GM23338 (cell line): Measurements from ENCODE around the gene APPBP2. TPM values are rescaled to one million over a fixed set of nuclear protein-coding genes. Genes with fewer than 3 reads are reported as not detected.

Experiments
- ATAC-seq: fragments of 200-7000 bp; cut with Tn5 transposase; 3 replicates; pipeline ENCODE4 v1.9.1; 2020
- DNase-seq: peaks from one replicate; pipeline ENCODE4 v3.0.0-alpha.2; 2015; ENCODE audit warnings: low spot score
- H2AFZ ChIP-seq: fragments of 200-600 bp; sonication (generic); 2 replicates; pipeline ENCODE4 v1.8.0; 2016; ENCODE audit warnings: antibody characterized with exemption, mild to moderate bottlenecking, moderate library complexity
- H3F3A ChIP-seq: fragments of 200-600 bp; sonication (generic); replicated peaks from 2 replicates; pipeline ENCODE4 v1.8.0; 2017; ENCODE audit warnings: antibody characterized with exemption, mixed run types, low read depth
- H3K27ac ChIP-seq: fragments of 200-600 bp; sonication (generic); 2 replicates; pipeline ENCODE4 v1.6.1; 2016; ENCODE audit warnings: low read depth
- H3K27me3 ChIP-seq: fragments of 200-600 bp; sonication (generic); 2 replicates; pipeline ENCODE4 v1.8.0; 2016; ENCODE audit warnings: mild to moderate bottlenecking, mixed run types, moderate library complexity; ENCODE audit not compliant: insufficient read depth
- H3K36me3 ChIP-seq: fragments of 200-600 bp; sonication (generic); 2 replicates; pipeline ENCODE4 v1.8.0; 2016; ENCODE audit warnings: mild to moderate bottlenecking; ENCODE audit not compliant: insufficient read depth
- H3K4me1 ChIP-seq: fragments of 200-600 bp; sonication (generic); 2 replicates; pipeline ENCODE4 v1.8.0; 2016; ENCODE audit warnings: mild to moderate bottlenecking, moderate library complexity; ENCODE audit not compliant: insufficient read depth
- H3K4me2 ChIP-seq: fragments of 200-600 bp; sonication (generic); 2 replicates; pipeline ENCODE4 v1.7.1; 2017; ENCODE audit warnings: mixed run types
- H3K4me3 ChIP-seq: fragments of 200-600 bp; sonication (generic); 2 replicates; pipeline ENCODE4 v1.6.1; 2016; ENCODE audit warnings: mixed run types
- H3K79me2 ChIP-seq: fragments of 200-600 bp; sonication (generic); replicated peaks from 2 replicates; pipeline ENCODE4 v1.8.0; 2017; ENCODE audit warnings: mild to moderate bottlenecking; ENCODE audit not compliant: insufficient read depth
- H3K9me2 ChIP-seq: fragments of 200-600 bp; sonication (generic); 2 replicates; pipeline ENCODE4 v1.8.0; 2017; ENCODE audit not compliant: insufficient read depth
- H4K20me1 ChIP-seq: fragments of 200-600 bp; sonication (generic); replicated peaks from 2 replicates; pipeline ENCODE4 v1.8.0; 2017; ENCODE audit warnings: mild to moderate bottlenecking; ENCODE audit not compliant: insufficient read depth
- H3K27ac Mint-ChIP-seq: 2 replicates; pipeline ENCODE4 v1.8.0; 2020; ENCODE audit warnings: inconsistent platforms, mild to moderate bottlenecking, moderate library complexity, mixed read lengths
- H3K27me3 Mint-ChIP-seq: 3 replicates; pipeline ENCODE4 v1.8.0; 2022; ENCODE audit warnings: low read depth, mild to moderate bottlenecking, moderate library complexity, mixed read lengths, inconsistent platforms; ENCODE audit not compliant: insufficient read depth, poor library complexity
- H3K36me3 Mint-ChIP-seq: 3 replicates; pipeline ENCODE4 v1.8.0; 2021; ENCODE audit warnings: low read depth, mild to moderate bottlenecking, inconsistent platforms, moderate library complexity, mixed read lengths
- H3K4me1 Mint-ChIP-seq: 3 replicates; pipeline ENCODE4 v1.8.0; 2020; ENCODE audit warnings: mild to moderate bottlenecking, inconsistent platforms, mixed read lengths
- H3K4me3 Mint-ChIP-seq: 3 replicates; pipeline ENCODE4 v1.8.0; 2021; ENCODE audit warnings: moderate library complexity, mild to moderate bottlenecking, inconsistent platforms, mixed read lengths
- H3K9me3 Mint-ChIP-seq: 3 replicates; pipeline ENCODE4 v1.8.0; 2020; ENCODE audit warnings: moderate library complexity, mild to moderate bottlenecking, inconsistent platforms, mixed read lengths
- CREB1 ChIP-seq: fragments of 250-450 bp; sonication (Bioruptor Pico); IDR thresholded peaks from 2 replicates; pipeline ENCODE4 v1.5.0; 2020; ENCODE audit warnings: low read depth, mild to moderate bottlenecking, moderate library complexity
- EZH2phosphoT487 ChIP-seq: fragments of 200-600 bp; sonication (generic); IDR thresholded peaks from one replicate; pipeline ENCODE4 v1.8.1; 2018; ENCODE audit warnings: antibody characterized with exemption; ENCODE audit not compliant: unreplicated experiment
- NANOG ChIP-seq: IDR thresholded peaks from 2 replicates; pipeline ENCODE4 v1.6.1; 2016; ENCODE audit warnings: antibody characterized with exemption, borderline replicate concordance
- STAT1 ChIP-seq: IDR thresholded peaks from one replicate; pipeline ENCODE4 v1.6.1; 2016; ENCODE audit warnings: antibody characterized with exemption; ENCODE audit not compliant: unreplicated experiment
- ZNF331 ChIP-seq: fragments of 250-450 bp; sonication (Bioruptor Pico); IDR thresholded peaks from 2 replicates; pipeline ENCODE4 v1.5.0; 2020; ENCODE audit warnings: low read depth, mild to moderate bottlenecking, moderate library complexity
- polyA plus RNA-seq: library from polyadenylated mRNA; unstranded; fragments of >200 nt; fragmentation: Nextera tagmentation; extraction: Ambion mirVana; gene quantifications from 2 replicates; pipeline ENCODE4 v1.2.1, GENCODE V29; 2016
- total RNA-seq: library from RNA; depleted of rRNA; stranded (reverse); fragments of >200 nt; shearing (Covaris generic); gene quantifications from 2 replicates; pipeline ENCODE4 v1.2.3, GENCODE V29; 2014
- TF ChIP-seq, protein P1 (sequence below): IDR thresholded peaks from 2 replicates; pipeline ENCODE4 v1.6.1; 2016; ENCODE audit warnings: antibody characterized with exemption
- TF ChIP-seq, protein P2 (sequence below): IDR thresholded peaks from one replicate; pipeline ENCODE4 v1.6.1; 2018; ENCODE audit warnings: antibody characterized with exemption; ENCODE audit not compliant: unreplicated experiment
- TF ChIP-seq, protein P3 (sequence below), 2 experiments: fragments of 200-600 bp in 1 of 2; sonication (generic) in 1 of 2; conservative IDR thresholded peaks; 2 replicates each; pipeline versions ENCODE4 v1.5.1 to v1.6.1; 2016 to 2017; ENCODE audit warnings: antibody characterized with exemption in 2 of 2, low read depth in 2 of 2, mild to moderate bottlenecking in 2 of 2, moderate library complexity in 1 of 2
- TF ChIP-seq, protein P4 (sequence below): fragments of 250-450 bp; sonication (Bioruptor Pico); IDR thresholded peaks from 2 replicates; pipeline ENCODE4 v1.5.0; 2020; ENCODE audit warnings: mild to moderate bottlenecking, moderate library complexity

APPBP2 gene
- total and polyA plus RNA-seq, 2 experiments from 2014 or later: 9.3 to 15.0 TPM

DNA sequence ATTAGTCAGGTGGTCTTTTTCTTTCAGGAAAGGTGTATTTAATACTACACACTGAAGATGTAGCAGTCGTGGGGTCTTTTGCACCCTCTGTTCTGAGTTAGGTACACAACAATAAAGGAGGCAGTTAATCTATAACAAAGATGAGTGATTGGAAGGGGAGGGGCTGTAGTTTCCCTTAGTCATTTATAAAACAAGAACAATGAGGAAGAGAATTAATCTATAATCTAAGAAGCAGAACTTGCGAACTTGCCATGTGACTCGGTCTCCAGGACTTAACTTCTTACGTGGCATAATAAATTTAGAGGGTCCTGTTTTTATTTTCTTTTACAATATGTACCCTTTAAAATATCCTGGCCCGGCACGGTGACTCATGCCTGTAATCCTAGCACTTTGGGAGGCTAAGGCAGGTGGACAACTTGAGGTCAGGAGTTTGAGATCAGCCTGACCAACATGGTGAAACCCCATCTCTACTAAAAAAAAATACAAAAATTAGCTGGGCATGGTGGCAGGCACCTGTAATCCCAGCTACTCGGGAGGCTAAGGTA is 8.6 kb upstream of the APPBP2 start:
- ATAC-seq (no peak), DNase-seq (no peak)
- Mint-ChIP-seq H3K36me3 (peaks cover 5% of the 10 kb centered on the region; the same call in 1 of the 3 replicates), H3K9me3 (no peaks in the 10 kb centered on the region), H3K4me1 (no peaks in the 10 kb centered on the region; the same call in 2 of the 3 replicates), H3K27ac (no peak overlapping the region), H3K27me3 (peaks cover 2% of the 10 kb centered on the region), H3K4me3 (no peak overlapping the region)
- H2AFZ ChIP-seq: no peak overlapping the region
- no peaks in the 10 kb centered on the region for H3K27me3 ChIP-seq
- no peak overlapping the region for H3K27ac ChIP-seq
- no peaks in the 10 kb centered on the region; the same call in none of the 2 replicates for H4K20me1 ChIP-seq
- no peaks in the 10 kb centered on the region for H3K79me2 ChIP-seq
- H3K4me1 ChIP-seq: no peaks in the 10 kb centered on the region
- H3F3A ChIP-seq: 0 out of 2 replicates have a peak, but pooled peaks cover 3% of the 10 kb centered on the region
- H3K4me2 ChIP-seq: no peak overlapping the region
- H3K36me3 ChIP-seq: no peaks in the 10 kb centered on the region
- no peak overlapping the region for H3K4me3 ChIP-seq
- H3K9me2 ChIP-seq: 0 out of 2 replicates have a peak, but pooled peaks cover 4% of the 10 kb centered on the region
- TF ChIP-seq, protein P1, sequence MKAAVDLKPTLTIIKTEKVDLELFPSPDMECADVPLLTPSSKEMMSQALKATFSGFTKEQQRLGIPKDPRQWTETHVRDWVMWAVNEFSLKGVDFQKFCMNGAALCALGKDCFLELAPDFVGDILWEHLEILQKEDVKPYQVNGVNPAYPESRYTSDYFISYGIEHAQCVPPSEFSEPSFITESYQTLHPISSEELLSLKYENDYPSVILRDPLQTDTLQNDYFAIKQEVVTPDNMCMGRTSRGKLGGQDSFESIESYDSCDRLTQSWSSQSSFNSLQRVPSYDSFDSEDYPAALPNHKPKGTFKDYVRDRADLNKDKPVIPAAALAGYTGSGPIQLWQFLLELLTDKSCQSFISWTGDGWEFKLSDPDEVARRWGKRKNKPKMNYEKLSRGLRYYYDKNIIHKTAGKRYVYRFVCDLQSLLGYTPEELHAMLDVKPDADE: no peak
- TF ChIP-seq EZH2phosphoT487 (no peak), STAT1 (no peak), CREB1 (no peak), ZNF331 (CRISPR knock-in tag) (no peak), NANOG (no peak)
- TF ChIP-seq, protein P2, sequence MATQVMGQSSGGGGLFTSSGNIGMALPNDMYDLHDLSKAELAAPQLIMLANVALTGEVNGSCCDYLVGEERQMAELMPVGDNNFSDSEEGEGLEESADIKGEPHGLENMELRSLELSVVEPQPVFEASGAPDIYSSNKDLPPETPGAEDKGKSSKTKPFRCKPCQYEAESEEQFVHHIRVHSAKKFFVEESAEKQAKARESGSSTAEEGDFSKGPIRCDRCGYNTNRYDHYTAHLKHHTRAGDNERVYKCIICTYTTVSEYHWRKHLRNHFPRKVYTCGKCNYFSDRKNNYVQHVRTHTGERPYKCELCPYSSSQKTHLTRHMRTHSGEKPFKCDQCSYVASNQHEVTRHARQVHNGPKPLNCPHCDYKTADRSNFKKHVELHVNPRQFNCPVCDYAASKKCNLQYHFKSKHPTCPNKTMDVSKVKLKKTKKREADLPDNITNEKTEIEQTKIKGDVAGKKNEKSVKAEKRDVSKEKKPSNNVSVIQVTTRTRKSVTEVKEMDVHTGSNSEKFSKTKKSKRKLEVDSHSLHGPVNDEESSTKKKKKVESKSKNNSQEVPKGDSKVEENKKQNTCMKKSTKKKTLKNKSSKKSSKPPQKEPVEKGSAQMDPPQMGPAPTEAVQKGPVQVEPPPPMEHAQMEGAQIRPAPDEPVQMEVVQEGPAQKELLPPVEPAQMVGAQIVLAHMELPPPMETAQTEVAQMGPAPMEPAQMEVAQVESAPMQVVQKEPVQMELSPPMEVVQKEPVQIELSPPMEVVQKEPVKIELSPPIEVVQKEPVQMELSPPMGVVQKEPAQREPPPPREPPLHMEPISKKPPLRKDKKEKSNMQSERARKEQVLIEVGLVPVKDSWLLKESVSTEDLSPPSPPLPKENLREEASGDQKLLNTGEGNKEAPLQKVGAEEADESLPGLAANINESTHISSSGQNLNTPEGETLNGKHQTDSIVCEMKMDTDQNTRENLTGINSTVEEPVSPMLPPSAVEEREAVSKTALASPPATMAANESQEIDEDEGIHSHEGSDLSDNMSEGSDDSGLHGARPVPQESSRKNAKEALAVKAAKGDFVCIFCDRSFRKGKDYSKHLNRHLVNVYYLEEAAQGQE: no peak
- TF ChIP-seq, protein P3, sequence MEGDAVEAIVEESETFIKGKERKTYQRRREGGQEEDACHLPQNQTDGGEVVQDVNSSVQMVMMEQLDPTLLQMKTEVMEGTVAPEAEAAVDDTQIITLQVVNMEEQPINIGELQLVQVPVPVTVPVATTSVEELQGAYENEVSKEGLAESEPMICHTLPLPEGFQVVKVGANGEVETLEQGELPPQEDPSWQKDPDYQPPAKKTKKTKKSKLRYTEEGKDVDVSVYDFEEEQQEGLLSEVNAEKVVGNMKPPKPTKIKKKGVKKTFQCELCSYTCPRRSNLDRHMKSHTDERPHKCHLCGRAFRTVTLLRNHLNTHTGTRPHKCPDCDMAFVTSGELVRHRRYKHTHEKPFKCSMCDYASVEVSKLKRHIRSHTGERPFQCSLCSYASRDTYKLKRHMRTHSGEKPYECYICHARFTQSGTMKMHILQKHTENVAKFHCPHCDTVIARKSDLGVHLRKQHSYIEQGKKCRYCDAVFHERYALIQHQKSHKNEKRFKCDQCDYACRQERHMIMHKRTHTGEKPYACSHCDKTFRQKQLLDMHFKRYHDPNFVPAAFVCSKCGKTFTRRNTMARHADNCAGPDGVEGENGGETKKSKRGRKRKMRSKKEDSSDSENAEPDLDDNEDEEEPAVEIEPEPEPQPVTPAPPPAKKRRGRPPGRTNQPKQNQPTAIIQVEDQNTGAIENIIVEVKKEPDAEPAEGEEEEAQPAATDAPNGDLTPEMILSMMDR (conservative IDR thresholded peaks at IDR 0.05; ENCODE audit: low read depth in 2 of 2): no peak
- TF ChIP-seq, protein P4, sequence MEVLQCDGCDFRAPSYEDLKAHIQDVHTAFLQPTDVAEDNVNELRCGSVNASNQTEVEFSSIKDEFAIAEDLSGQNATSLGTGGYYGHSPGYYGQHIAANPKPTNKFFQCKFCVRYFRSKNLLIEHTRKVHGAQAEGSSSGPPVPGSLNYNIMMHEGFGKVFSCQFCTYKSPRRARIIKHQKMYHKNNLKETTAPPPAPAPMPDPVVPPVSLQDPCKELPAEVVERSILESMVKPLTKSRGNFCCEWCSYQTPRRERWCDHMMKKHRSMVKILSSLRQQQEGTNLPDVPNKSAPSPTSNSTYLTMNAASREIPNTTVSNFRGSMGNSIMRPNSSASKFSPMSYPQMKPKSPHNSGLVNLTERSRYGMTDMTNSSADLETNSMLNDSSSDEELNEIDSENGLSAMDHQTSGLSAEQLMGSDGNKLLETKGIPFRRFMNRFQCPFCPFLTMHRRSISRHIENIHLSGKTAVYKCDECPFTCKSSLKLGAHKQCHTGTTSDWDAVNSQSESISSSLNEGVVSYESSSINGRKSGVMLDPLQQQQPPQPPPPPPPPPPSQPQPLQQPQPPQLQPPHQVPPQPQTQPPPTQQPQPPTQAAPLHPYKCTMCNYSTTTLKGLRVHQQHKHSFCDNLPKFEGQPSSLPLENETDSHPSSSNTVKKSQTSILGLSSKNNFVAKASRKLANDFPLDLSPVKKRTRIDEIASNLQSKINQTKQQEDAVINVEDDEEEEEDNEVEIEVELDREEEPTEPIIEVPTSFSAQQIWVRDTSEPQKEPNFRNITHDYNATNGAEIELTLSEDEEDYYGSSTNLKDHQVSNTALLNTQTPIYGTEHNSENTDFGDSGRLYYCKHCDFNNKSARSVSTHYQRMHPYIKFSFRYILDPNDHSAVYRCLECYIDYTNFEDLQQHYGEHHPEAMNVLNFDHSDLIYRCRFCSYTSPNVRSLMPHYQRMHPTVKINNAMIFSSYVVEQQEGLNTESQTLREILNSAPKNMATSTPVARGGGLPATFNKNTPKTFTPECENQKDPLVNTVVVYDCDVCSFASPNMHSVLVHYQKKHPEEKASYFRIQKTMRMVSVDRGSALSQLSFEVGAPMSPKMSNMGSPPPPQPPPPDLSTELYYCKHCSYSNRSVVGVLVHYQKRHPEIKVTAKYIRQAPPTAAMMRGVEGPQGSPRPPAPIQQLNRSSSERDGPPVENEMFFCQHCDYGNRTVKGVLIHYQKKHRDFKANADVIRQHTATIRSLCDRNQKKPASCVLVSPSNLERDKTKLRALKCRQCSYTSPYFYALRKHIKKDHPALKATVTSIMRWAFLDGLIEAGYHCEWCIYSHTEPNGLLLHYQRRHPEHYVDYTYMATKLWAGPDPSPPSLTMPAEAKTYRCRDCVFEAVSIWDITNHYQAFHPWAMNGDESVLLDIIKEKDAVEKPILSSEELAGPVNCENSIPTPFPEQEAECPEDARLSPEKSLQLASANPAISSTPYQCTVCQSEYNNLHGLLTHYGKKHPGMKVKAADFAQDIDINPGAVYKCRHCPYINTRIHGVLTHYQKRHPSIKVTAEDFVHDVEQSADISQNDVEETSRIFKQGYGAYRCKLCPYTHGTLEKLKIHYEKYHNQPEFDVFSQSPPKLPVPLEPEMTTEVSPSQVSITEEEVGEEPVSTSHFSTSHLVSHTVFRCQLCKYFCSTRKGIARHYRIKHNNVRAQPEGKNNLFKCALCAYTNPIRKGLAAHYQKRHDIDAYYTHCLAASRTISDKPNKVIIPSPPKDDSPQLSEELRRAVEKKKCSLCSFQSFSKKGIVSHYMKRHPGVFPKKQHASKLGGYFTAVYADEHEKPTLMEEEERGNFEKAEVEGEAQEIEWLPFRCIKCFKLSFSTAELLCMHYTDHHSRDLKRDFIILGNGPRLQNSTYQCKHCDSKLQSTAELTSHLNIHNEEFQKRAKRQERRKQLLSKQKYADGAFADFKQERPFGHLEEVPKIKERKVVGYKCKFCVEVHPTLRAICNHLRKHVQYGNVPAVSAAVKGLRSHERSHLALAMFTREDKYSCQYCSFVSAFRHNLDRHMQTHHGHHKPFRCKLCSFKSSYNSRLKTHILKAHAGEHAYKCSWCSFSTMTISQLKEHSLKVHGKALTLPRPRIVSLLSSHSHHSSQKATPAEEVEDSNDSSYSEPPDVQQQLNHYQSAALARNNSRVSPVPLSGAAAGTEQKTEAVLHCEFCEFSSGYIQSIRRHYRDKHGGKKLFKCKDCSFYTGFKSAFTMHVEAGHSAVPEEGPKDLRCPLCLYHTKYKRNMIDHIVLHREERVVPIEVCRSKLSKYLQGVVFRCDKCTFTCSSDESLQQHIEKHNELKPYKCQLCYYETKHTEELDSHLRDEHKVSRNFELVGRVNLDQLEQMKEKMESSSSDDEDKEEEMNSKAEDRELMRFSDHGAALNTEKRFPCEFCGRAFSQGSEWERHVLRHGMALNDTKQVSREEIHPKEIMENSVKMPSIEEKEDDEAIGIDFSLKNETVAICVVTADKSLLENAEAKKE (CRISPR knock-in tag): no peak
